IMR-90 (cell line): ENCODE results near the gene SMKR1. TPM values are rescaled to one million over a fixed set of nuclear protein-coding genes. Genes with fewer than 3 reads are reported as not detected.
"Not testable (repeated sequence)": the region's sequence is repeated elsewhere in the genome, so short reads cannot be mapped to it uniquely, and the experiment has no call there.

Source experiments
- ATAC-seq: fragments of 200-7000 bp; cut with Tn5 transposase; 2 replicates; pipeline ENCODE4 v1.9.1; 2020; ENCODE audit warnings: low read depth, mild to moderate bottlenecking, moderate library complexity
- BruUV-seq: library from RNA; stranded (reverse); fragments of 400-500 nt; replicated peaks from 2 replicates; lab custom pipeline; 2021; lab: Mats Ljungman, UMichigan
- CTCF ChIA-PET: fragments of 300-600 bp; formaldehyde crosslinking; extraction: SDS; loops from one replicate; lab custom pipeline; 2021; ENCODE audit warnings: antibody characterized with exemption; lab: Yijun Ruan, JAX
- POLR2A ChIA-PET: fragments of 300-600 bp; sonication (Branson Sonifier 250); formaldehyde crosslinking; loops from one replicate; lab custom pipeline; 2022; ENCODE audit warnings: antibody characterized with exemption; ENCODE audit not compliant: unreplicated experiment; lab: Charles Lee
- DNase-seq: peaks from one replicate; pipeline ENCODE4 v3.0.0; 2013
- H2AFZ ChIP-seq: replicated peaks from 2 replicates; pipeline ENCODE3; 2013; ENCODE audit warnings: low read length, mild to moderate bottlenecking; ENCODE audit not compliant: poor library complexity
- H2AK5ac ChIP-seq: 2 replicates; pipeline ENCODE4 v1.6.1; 2013; ENCODE audit warnings: low read depth, low read length, inconsistent platforms
- H2AK9ac ChIP-seq: replicated peaks from 2 replicates; pipeline ENCODE3; 2013; ENCODE audit warnings: mild to moderate bottlenecking, low read depth, low read length, moderate library complexity; ENCODE audit not compliant: poor library complexity
- H2BK120ac ChIP-seq: 2 replicates; pipeline ENCODE4 v1.6.1; 2013; ENCODE audit warnings: low read depth, low read length, inconsistent platforms
- H2BK15ac ChIP-seq: 3 replicates; pipeline ENCODE4 v1.6.1; 2013; ENCODE audit warnings: low read depth, low read length, inconsistent platforms
- H2BK20ac ChIP-seq: 2 replicates; pipeline ENCODE4 v1.6.1; 2013; ENCODE audit warnings: low read depth, mild to moderate bottlenecking, inconsistent platforms, low read length, moderate library complexity
- H2BK5ac ChIP-seq: 2 replicates; pipeline ENCODE4 v1.6.1; 2013; ENCODE audit warnings: mild to moderate bottlenecking, low read depth, low read length, inconsistent platforms; ENCODE audit not compliant: poor library complexity, severe bottlenecking
- H3K14ac ChIP-seq: replicated peaks from 2 replicates; pipeline ENCODE4 v1.6.1; 2013; ENCODE audit warnings: low read depth, low read length, inconsistent platforms
- H3K18ac ChIP-seq: 2 replicates; pipeline ENCODE4 v1.6.1; 2013; ENCODE audit warnings: low read depth, low read length, control low read depth
- H3K23ac ChIP-seq: 2 replicates; pipeline ENCODE4 v1.6.1; 2013; ENCODE audit warnings: low read depth, low read length, inconsistent platforms
- H3K27ac ChIP-seq: 2 replicates; pipeline ENCODE4 v1.5.1; 2013; ENCODE audit warnings: mild to moderate bottlenecking, control low read depth, low read length; ENCODE audit not compliant: insufficient read depth
- H3K27me3 ChIP-seq: 2 replicates; pipeline ENCODE4 v1.6.1; 2013; ENCODE audit warnings: low read length; ENCODE audit not compliant: control insufficient read depth, insufficient read depth
- H3K36me3 ChIP-seq: 2 replicates; pipeline ENCODE4 v1.6.1; 2013; ENCODE audit warnings: low read length, mixed read lengths; ENCODE audit not compliant: control insufficient read depth, insufficient read depth
- H3K4ac ChIP-seq: 2 replicates; pipeline ENCODE4 v1.6.1; 2013; ENCODE audit warnings: low read depth, low read length, inconsistent platforms
- H3K4me1 ChIP-seq: 2 replicates; pipeline ENCODE4 v1.6.1; 2013; ENCODE audit warnings: low read length, mixed read lengths; ENCODE audit not compliant: control insufficient read depth, insufficient read depth
- H3K4me2 ChIP-seq: 2 replicates; pipeline ENCODE4 v1.6.1; 2013; ENCODE audit warnings: low read depth, mild to moderate bottlenecking, control low read depth, low read length, moderate library complexity
- H3K4me3 ChIP-seq: 2 replicates; pipeline ENCODE4 v1.5.1; 2013; ENCODE audit warnings: low read depth, mild to moderate bottlenecking, control low read depth, low read length, moderate library complexity; ENCODE audit not compliant: insufficient read depth
- H3K56ac ChIP-seq: 2 replicates; pipeline ENCODE4 v1.6.1; 2013; ENCODE audit warnings: low read length, inconsistent platforms; ENCODE audit not compliant: insufficient read depth; ENCODE audit errors: extremely low read depth
- H3K79me1 ChIP-seq, 2 experiments: 2 replicates each; pipeline ENCODE4 v1.6.1; 2013; ENCODE audit warnings: low read length in 2 of 2, inconsistent platforms in 1 of 2, low read depth in 1 of 2
- H3K9ac ChIP-seq: 2 replicates; pipeline ENCODE4 v1.6.1; 2013; ENCODE audit warnings: low read depth, low read length, control low read depth
- H3K9me1 ChIP-seq: 2 replicates; pipeline ENCODE4 v1.6.1; 2013; ENCODE audit warnings: low read length, inconsistent platforms; ENCODE audit not compliant: insufficient read depth
- H3K9me3 ChIP-seq: 2 replicates; pipeline ENCODE4 v1.6.1; 2013; ENCODE audit warnings: low read length; ENCODE audit not compliant: control insufficient read depth, insufficient read depth
- H4K20me1 ChIP-seq: 2 replicates; pipeline ENCODE4 v1.6.1; 2013; ENCODE audit warnings: low read length, inconsistent platforms; ENCODE audit not compliant: insufficient read depth
- H4K5ac ChIP-seq: 2 replicates; pipeline ENCODE4 v1.6.1; 2013; ENCODE audit warnings: mild to moderate bottlenecking, low read depth, low read length, control low read depth
- H4K8ac ChIP-seq, 2 experiments: 2 replicates each; pipeline ENCODE4 v1.6.1; 2013; ENCODE audit warnings: low read depth in 2 of 2, low read length in 2 of 2, control low read depth in 1 of 2, inconsistent platforms in 1 of 2
- H4K91ac ChIP-seq: 2 replicates; pipeline ENCODE4 v1.6.1; 2013; ENCODE audit warnings: low read depth, low read length, inconsistent platforms; ENCODE audit not compliant: insufficient read depth
- MAZ ChIP-seq: IDR thresholded peaks from 2 replicates; pipeline ENCODE4 v1.6.1; 2012; ENCODE audit warnings: low read depth, mild to moderate bottlenecking, low read length, improper control_type of control experiment, moderate library complexity, borderline replicate concordance
- POLR2A ChIP-seq: IDR thresholded peaks from 2 replicates; pipeline ENCODE4 v1.6.1; 2012; ENCODE audit warnings: mild to moderate bottlenecking, low read depth, low read length
- WGBS, 2 experiments: methylation state at CpG; one replicate each; pipeline versions ENCODE4 v1.1.5 to v1.1.7; 2013; ENCODE audit warnings: missing lambda C conversion rate in 2 of 2; ENCODE audit not compliant: insufficient read length in 1 of 2; ENCODE audit errors: extremely low coverage in 2 of 2; 5-methylcytosine and 5-hydroxymethylcytosine counted together
- dilution Hi-C: fragments of 300-500 bp; cut with HindIII; formaldehyde crosslinking; loops from one replicate; pipeline ENCODE4 v1.14.3; 2018; ENCODE audit warnings: low sequenced_read_pairs; ENCODE audit not compliant: unreplicated experiment
- in situ Hi-C: fragments of 300-500 bp; cut with MboI; formaldehyde crosslinking; loops from 3 replicates; pipeline ENCODE4 v1.14.3; 2019; ENCODE audit warnings: low sequenced_read_pairs, inconsistent platforms, mixed read lengths
- intact Hi-C: fragments of 100-400 bp; cut with micrococcal nuclease; formaldehyde crosslinking; loops from 2 replicates; pipeline ENCODE4 v1.10.0; 2022
- polyA plus RNA-seq, 3 experiments: library from polyadenylated mRNA; depleted of rRNA; stranded (reverse); fragments of >200 nt; gene quantifications; 2 replicates each; pipeline ENCODE4 v1.2.3, GENCODE V29; 2012; ENCODE audit warnings: low replicate concordance in 1 of 3
- total RNA-seq: library from RNA; depleted of rRNA; stranded (reverse); fragments of >200 nt; gene quantifications from 2 replicates; pipeline ENCODE4 v1.2.3, GENCODE V29; 2012
- TF ChIP-seq, protein P1 (sequence below): fragments of 150-350 bp; IDR thresholded peaks from 2 replicates; pipeline ENCODE4 v1.6.1; 2016; ENCODE audit warnings: low read depth, mild to moderate bottlenecking, low read length, moderate library complexity, borderline replicate concordance

The SMKR1 gene
- total and polyA plus RNA-seq, 2 of the 4 experiments (the other 2 are of a cell fraction) = 0.26 TPM; not detected in 1

DNA sequence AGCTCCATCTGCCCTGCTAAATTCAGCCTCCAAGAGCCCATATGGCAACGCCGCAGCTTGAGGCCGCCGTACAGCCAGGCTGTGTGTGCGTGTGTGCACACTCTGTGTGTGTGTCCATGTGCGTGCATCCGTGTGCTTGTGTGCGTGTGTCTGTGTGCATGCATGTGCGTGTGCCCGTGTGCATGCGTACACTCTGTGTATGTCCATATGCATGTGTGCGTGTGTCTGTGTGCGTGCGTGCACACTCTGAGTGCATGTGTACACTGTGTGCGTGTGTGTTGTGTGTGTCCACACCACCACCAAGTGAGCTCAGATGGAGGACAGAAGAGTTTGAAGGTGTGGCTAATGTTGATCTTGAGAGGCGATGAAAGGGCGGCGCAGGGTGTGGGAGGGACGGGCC lies 30.0 kb downstream of the SMKR1 start:
- WGBS, 2 experiments = 79% methylated on average over 11 of the region's 19 CpGs; no CpG with 5 or more reads in 1 of the 2 experiments
- Histone ChIP-seq H3K79me1 (no peaks in the 10 kb centered on the region), H2AFZ (no peak overlapping the region), H2BK15ac (no peak overlapping the region), H3K36me3 (no peaks in the 10 kb centered on the region), H3K27me3 (no peaks in the 10 kb centered on the region), H3K9me1 (0 out of 2 replicates have a peak, but pooled peaks cover 3% of the 10 kb centered on the region), H3K4me2 (no peak overlapping the region), H3K56ac (no peak overlapping the region), H2AK5ac (peak overlapping the region; percentile 43; the same call in 1 of the 2 replicates), H3K18ac (no peak overlapping the region), H4K20me1 (no peaks in the 10 kb centered on the region), H3K4ac (no peak overlapping the region), H3K4me1 (no peaks in the 10 kb centered on the region), H3K4me3 (no peak overlapping the region), H4K91ac (no peak overlapping the region), H3K14ac (no peak overlapping the region), H3K23ac (no peak overlapping the region), H4K8ac (no peak overlapping the region), H3K9ac (no peak overlapping the region), H2AK9ac (no peak overlapping the region), H4K5ac (no peak overlapping the region), H3K27ac (no peak overlapping the region), H2BK120ac (no peak overlapping the region), H3K9me3 (no peaks in the 10 kb centered on the region), H2BK20ac (no peak overlapping the region), H2BK5ac (no peak overlapping the region)
- no TSS peak for BruUV-seq
- no peak for ATAC-seq
- intact Hi-C loops (no loop called here), dilution Hi-C loops (no loop called here), in situ Hi-C loops (no loop called here)
- no peak for DNase-seq
- CTCF ChIA-PET = no interaction called here
- TF ChIP-seq POLR2A (no peak), MAZ (no peak)
- TF ChIP-seq, protein P1, sequence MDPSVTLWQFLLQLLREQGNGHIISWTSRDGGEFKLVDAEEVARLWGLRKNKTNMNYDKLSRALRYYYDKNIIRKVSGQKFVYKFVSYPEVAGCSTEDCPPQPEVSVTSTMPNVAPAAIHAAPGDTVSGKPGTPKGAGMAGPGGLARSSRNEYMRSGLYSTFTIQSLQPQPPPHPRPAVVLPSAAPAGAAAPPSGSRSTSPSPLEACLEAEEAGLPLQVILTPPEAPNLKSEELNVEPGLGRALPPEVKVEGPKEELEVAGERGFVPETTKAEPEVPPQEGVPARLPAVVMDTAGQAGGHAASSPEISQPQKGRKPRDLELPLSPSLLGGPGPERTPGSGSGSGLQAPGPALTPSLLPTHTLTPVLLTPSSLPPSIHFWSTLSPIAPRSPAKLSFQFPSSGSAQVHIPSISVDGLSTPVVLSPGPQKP = no peak
- POLR2A ChIA-PET = no interaction called here

DNA sequence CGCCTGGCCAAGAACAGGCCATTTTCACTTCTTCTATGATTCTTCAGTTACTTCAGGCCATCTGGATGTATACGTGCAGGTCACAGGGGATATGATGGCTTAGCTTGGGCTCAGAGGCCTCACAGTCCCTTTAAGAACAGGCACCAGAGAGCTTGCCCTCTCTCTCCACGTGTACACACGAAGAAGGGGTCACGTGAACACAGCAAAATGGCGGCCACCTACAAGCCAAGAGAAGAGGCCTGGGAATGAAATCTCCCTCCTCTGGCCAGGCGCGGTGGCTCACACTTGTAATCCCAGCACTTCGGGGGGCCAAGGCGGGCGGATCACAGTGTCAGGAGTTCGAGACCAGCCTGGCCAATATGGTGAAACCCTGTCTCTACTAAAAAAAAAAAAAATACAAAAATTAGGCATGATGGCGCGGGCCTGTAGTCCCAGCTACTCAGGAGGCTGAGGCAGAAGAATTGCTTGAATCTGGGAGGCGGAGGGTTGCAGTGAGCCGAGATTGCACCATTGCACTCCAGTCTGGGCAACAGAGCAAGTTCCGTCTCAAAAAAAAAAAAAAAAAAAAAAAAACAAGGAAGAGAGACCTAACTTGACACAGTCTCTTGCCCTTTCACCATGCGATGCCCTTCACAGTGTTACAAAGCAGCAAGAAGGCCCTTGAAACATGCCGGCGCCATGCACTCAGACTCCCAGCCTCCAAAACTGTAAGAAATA lies 32.4 kb downstream of the SMKR1 start:
- H3K9me3 ChIP-seq, H3K9me1 ChIP-seq, intact Hi-C loops, POLR2A ChIA-PET, H4K8ac ChIP-seq, DNase-seq, H2BK120ac ChIP-seq, H4K5ac ChIP-seq, H3K4ac ChIP-seq, H3K4me3 ChIP-seq, H2AFZ ChIP-seq, H3K4me1 ChIP-seq, H3K79me1 ChIP-seq, ATAC-seq, H3K27me3 ChIP-seq, H4K91ac ChIP-seq, H3K23ac ChIP-seq, H3K4me2 ChIP-seq, BruUV-seq, H2BK15ac ChIP-seq, H3K18ac ChIP-seq, H2BK20ac ChIP-seq, H2BK5ac ChIP-seq, H3K9ac ChIP-seq, CTCF ChIA-PET, H4K20me1 ChIP-seq, H3K36me3 ChIP-seq, dilution Hi-C loops, H2AK5ac ChIP-seq, H3K56ac ChIP-seq, H3K27ac ChIP-seq, in situ Hi-C loops, H3K14ac ChIP-seq, H2AK9ac ChIP-seq: not testable (repeated sequence)
- 73% methylated on average over 5 of the region's 20 CpGs; no CpG with 5 or more reads in 1 of the 2 experiments for WGBS, 2 experiments
